H1 (cell line): Measurements from ENCODE around the gene SIM2.

Experiments used
- EZH2 ChIP-seq: fragments of 200-600 bp; sonication (generic); IDR thresholded peaks from 2 replicates; pipeline ENCODE4 v1.7.1; 2012; ENCODE audit warnings: low read depth, mild to moderate bottlenecking, moderate library complexity, low read length, inconsistent platforms; ENCODE audit not compliant: severe bottlenecking
- MAFK ChIP-seq: IDR thresholded peaks from 2 replicates; pipeline ENCODE4 v1.6.1; 2012; ENCODE audit warnings: low read depth, mild to moderate bottlenecking, improper control_type of control experiment, low read length
- POLR2A ChIP-seq, 2 experiments: IDR thresholded peaks; 1 replicate in 1 of 2; 2 replicates in 1 of 2; pipeline ENCODE4 v1.6.1; 2011; ENCODE audit warnings: low read depth in 2 of 2, low read length in 2 of 2, mild to moderate bottlenecking in 2 of 2; ENCODE audit errors: control extremely low read depth in 1 of 2
- RAD21 ChIP-seq, 2 experiments: IDR thresholded peaks in 1 of 2; conservative IDR thresholded peaks in 1 of 2; 2 replicates each; pipeline ENCODE4 v1.6.1; 2011; ENCODE audit warnings: low read depth in 2 of 2, low read length in 2 of 2, improper control_type of control experiment in 1 of 2, inconsistent platforms in 1 of 2, mild to moderate bottlenecking in 1 of 2, moderate library complexity in 1 of 2
- RFX5 ChIP-seq: IDR thresholded peaks from 2 replicates; pipeline ENCODE4 v1.6.1; 2011; ENCODE audit warnings: low read depth, low read length, improper control_type of control experiment, borderline replicate concordance
- RNF2 ChIP-seq: fragments of 200-900, 300-1000 bp; sonication (generic); IDR thresholded peaks from 2 replicates; pipeline ENCODE4 v1.7.1; 2016; ENCODE audit warnings: borderline replicate concordance, low read depth, mild to moderate bottlenecking, antibody characterized with exemption, low read length; ENCODE audit not compliant: poor library complexity, severe bottlenecking; ENCODE audit errors: missing control alignments
- SP4 ChIP-seq: IDR thresholded peaks from 2 replicates; pipeline ENCODE4 v1.6.1; 2012; ENCODE audit warnings: low read length, inconsistent platforms
- TBP ChIP-seq: IDR thresholded peaks from 2 replicates; pipeline ENCODE4 v1.6.1; 2011; ENCODE audit warnings: low read depth, low read length, improper control_type of control experiment
- ZNF274 ChIP-seq: IDR thresholded peaks from 2 replicates; pipeline ENCODE4 v1.7.0; 2012; ENCODE audit warnings: low read length, borderline replicate concordance; ENCODE audit errors: extremely low read depth
- TF ChIP-seq, protein P1 (sequence below), 3 experiments: IDR thresholded peaks; 1 replicate in 2 of 3; 2 replicates in 1 of 3; pipeline versions ENCODE4 v1.5.1 to v1.6.1; 2011; ENCODE audit warnings: low read length in 3 of 3, mild to moderate bottlenecking in 3 of 3, inconsistent platforms in 2 of 3, low read depth in 1 of 3, moderate library complexity in 1 of 3; ENCODE audit not compliant: insufficient read depth in 1 of 3; ENCODE audit errors: control extremely low read depth in 1 of 3

DNA sequence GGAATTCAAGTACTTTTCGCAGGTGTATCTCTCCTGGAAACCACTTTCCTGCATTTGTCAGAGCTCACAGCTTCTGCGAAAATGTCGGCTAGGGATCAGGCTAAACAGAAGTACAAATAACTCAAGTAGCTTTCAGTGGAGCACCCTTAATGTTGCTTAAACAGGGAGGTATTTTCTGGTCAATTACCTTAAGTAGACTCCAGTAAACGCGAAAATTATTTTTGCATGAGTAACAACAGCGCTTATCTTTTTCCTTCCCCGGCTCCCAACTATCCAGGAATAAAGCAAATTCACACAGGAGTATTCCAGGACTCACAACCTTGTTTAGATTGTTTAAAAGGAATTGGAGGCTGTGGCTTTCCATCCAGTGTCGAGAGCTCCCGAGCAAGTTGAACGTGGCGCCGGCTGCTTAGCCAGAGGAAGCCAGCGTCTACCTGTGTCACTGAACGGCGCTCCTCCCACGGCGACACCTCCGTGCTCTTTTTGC is 7.3 kb upstream of the SIM2 start:
- TF ChIP-seq, protein P1, sequence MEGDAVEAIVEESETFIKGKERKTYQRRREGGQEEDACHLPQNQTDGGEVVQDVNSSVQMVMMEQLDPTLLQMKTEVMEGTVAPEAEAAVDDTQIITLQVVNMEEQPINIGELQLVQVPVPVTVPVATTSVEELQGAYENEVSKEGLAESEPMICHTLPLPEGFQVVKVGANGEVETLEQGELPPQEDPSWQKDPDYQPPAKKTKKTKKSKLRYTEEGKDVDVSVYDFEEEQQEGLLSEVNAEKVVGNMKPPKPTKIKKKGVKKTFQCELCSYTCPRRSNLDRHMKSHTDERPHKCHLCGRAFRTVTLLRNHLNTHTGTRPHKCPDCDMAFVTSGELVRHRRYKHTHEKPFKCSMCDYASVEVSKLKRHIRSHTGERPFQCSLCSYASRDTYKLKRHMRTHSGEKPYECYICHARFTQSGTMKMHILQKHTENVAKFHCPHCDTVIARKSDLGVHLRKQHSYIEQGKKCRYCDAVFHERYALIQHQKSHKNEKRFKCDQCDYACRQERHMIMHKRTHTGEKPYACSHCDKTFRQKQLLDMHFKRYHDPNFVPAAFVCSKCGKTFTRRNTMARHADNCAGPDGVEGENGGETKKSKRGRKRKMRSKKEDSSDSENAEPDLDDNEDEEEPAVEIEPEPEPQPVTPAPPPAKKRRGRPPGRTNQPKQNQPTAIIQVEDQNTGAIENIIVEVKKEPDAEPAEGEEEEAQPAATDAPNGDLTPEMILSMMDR (IDR thresholded peaks at IDR 0.05; ENCODE audit: control extremely low read depth in 1 of 3, insufficient read depth in 1 of 3, low read depth in 1 of 3, low read length in 3 of 3) = no peak
- TF ChIP-seq EZH2 (no peak), RAD21 (IDR thresholded peaks at IDR 0.05 in 1 of 2, conservative IDR thresholded peaks at IDR 0.05 in 1 of 2; ENCODE audit: low read depth in 2 of 2, low read length in 2 of 2) (no peak), POLR2A (IDR thresholded peaks at IDR 0.05; ENCODE audit: control extremely low read depth in 1 of 2, low read depth in 2 of 2, low read length in 2 of 2) (no peak), SP4 (no peak), RFX5 (no peak), MAFK (no peak), TBP (no peak), RNF2 (no peak), ZNF274 (no peak)
